AG04449 (cell line): ENCODE data around the gene ENAH.
"Not testable (repeated sequence)": the region's sequence is repeated elsewhere in the genome, so short reads cannot be mapped to it uniquely, and the experiment has no call there.

Experiments
- CTCF ChIA-PET: fragments of 350-600 bp; formaldehyde crosslinking; extraction: SDS; loops from one replicate; lab custom pipeline; 2021; ENCODE audit warnings: antibody characterized with exemption; lab: Yijun Ruan, JAX
- POLR2A ChIA-PET: fragments of 400-600, 350-600 bp; formaldehyde crosslinking; extraction: SDS; loops from one replicate; lab custom pipeline; 2020; ENCODE audit warnings: antibody characterized with exemption, inconsistent platforms; lab: Yijun Ruan, JAX
- DNase-seq: peaks from one replicate; pipeline ENCODE4 v3.0.0-alpha.2; 2010; ENCODE audit warnings: low read depth, low spot score
- H3K4me3 ChIP-seq: 2 replicates; pipeline ENCODE4 v1.5.1; 2011; ENCODE audit warnings: low read depth, mild to moderate bottlenecking, control low read depth, low read length
- TF ChIP-seq, protein P1 (sequence below): IDR thresholded peaks from one replicate; pipeline ENCODE4 v1.5.1; 2011; ENCODE audit warnings: mild to moderate bottlenecking, moderate library complexity, low read length, control low read depth, inconsistent platforms; ENCODE audit not compliant: insufficient read depth; ENCODE audit errors: missing control alignments

The ENAH gene

DNA sequence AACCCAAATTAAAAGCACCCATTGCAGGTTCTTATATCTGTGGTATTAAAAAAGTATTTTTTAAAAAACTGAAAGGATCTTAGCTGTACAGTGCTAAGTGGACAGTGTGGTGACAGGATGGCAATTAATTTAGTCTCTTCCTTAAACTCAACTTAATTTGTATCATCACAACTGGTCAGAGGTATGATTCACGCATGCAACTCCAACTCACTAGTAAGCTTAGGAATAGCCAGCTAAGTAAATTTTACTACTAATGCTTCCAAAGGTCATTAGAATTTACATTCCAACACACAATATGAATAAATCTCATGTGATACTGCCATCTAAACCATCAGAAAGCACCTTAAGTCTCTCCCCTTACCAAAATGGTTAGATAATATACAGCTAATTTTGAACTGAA, 35.4 kb downstream of the ENAH start:
- TF ChIP-seq, protein P1, sequence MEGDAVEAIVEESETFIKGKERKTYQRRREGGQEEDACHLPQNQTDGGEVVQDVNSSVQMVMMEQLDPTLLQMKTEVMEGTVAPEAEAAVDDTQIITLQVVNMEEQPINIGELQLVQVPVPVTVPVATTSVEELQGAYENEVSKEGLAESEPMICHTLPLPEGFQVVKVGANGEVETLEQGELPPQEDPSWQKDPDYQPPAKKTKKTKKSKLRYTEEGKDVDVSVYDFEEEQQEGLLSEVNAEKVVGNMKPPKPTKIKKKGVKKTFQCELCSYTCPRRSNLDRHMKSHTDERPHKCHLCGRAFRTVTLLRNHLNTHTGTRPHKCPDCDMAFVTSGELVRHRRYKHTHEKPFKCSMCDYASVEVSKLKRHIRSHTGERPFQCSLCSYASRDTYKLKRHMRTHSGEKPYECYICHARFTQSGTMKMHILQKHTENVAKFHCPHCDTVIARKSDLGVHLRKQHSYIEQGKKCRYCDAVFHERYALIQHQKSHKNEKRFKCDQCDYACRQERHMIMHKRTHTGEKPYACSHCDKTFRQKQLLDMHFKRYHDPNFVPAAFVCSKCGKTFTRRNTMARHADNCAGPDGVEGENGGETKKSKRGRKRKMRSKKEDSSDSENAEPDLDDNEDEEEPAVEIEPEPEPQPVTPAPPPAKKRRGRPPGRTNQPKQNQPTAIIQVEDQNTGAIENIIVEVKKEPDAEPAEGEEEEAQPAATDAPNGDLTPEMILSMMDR: no peak
- DNase-seq: no peak
- CTCF ChIA-PET: interaction anchor here (0.8 to 1.4 kb wide), 4 partner anchors 11 to 155 kb away, joined by 3 to 4 read pairs (median 4); no protein-coding TSS in a partner anchor
- no peak overlapping the region for H3K4me3 ChIP-seq
- POLR2A ChIA-PET: no interaction called here

DNA sequence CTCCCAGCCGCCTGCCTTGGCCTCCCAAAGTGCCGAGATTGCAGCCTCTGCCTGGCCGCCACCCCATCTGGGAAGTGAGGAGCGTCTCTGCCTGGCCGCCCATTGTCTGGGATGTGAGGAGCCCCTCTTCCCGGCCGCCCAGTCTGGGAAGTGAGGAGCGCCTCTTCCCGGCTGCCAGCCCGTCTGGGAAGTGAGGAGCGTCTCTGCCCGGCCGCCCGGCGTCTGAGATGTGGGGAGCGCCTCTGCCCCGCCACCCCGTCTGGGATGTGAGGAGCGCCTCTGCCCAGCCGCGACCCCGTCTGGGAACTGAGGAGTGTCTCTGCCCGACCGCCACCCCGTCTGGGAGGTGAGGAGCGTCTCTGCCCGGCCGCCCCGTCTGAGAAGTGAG, 37.5 kb downstream of the ENAH start:
- CTCF ChIA-PET, DNase-seq, H3K4me3 ChIP-seq, POLR2A ChIA-PET: not testable (repeated sequence)

DNA sequence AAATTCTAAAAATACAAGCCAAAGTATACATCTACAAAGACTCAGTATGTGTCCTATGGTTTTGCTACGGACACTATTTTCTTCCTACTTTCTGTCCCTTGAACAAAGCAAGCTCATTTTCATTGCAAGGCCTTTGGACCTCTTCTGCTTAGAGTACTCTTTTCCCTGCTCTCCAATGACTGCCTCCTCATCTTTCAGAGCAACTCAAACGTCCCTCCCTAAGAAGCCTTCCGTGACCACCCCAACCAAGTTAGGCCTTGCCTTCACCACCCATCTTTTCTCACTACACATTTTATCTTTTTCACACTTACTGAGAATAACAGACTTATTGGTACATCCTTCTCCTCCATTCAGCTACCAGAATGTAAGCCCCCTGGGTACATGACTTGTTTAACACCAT, 39.9 kb downstream of the ENAH start:
- POLR2A ChIA-PET: no interaction called here
- H3K4me3 ChIP-seq: no peak overlapping the region
- TF ChIP-seq, protein P1: no peak
- DNase-seq: no peak
- CTCF ChIA-PET: interaction anchor here (2.1 kb wide), 1 partner anchor 161 kb away, joined by 5 read pairs; no protein-coding TSS in a partner anchor

DNA sequence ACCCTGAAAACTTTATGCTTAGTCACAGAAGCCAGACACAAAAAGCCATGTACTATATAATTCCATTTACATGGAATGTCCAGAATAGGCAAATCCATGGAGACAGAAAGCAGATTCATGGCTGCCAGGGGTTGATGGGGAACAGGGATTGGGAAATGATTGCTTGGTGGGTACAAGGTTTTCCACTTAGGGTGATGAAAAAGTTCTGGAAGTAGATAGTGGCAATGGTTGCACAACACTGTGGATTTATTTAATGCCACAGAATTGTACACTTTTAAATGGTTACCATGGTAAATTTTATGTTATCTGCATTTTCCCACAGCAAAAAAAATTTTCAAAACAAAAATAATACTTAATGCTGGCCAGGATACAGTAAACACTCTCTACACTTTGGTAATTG, 40.6 kb downstream of the ENAH start:
- H3K4me3 ChIP-seq: no peak overlapping the region
- TF ChIP-seq, protein P1: no peak
- POLR2A ChIA-PET: interaction anchor here (0.5 to 0.6 kb wide), 2 partner anchors 16 to 120 kb away, joined by 3 read pairs; no protein-coding TSS in a partner anchor
- CTCF ChIA-PET: interaction anchor here (2.1 kb wide), 1 partner anchor 162 kb away, joined by 5 read pairs; no protein-coding TSS in a partner anchor
- DNase-seq: no peak

DNA sequence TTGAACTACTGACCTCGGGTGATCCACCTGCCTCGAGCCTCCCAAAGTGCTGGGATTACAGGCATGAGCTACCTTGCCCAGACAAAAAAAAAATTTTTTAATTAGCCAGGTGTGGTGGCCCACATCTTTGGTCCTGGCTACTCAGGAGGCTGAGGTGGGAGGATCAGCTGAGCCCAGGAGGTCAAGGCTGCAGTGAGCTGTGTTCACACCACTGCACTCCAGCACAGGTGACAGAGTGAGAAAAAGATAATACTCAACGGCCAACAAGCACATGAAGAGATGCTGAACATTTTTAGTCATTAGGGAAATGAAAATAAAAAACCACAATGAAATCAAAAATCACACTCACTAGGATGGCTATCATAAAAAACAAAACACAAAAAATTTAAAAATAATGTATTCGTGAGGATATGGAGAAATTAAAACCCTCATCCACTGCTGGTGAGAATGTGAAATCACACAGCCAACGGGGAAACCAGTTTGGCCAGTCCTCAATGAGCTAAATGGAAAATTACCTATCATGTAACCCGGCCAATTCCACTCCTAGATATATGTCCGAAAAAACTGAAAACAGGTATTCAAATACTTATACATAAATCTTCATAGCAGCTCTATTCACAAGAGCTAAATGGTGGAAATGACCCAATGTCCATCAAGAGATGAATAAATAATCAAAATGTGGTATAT, 41.2 kb downstream of the ENAH start:
- no peak for DNase-seq
- POLR2A ChIA-PET: interaction anchor here (0.5 to 0.6 kb wide), 2 partner anchors 15 to 120 kb away, joined by 3 read pairs; no protein-coding TSS in a partner anchor
- CTCF ChIA-PET: interaction anchor here (0.6 to 2.1 kb wide), 2 partner anchors 141 to 162 kb away, joined by 3 to 5 read pairs; no protein-coding TSS in a partner anchor
- TF ChIP-seq, protein P1: no peak
- H3K4me3 ChIP-seq: no peak overlapping the region

DNA sequence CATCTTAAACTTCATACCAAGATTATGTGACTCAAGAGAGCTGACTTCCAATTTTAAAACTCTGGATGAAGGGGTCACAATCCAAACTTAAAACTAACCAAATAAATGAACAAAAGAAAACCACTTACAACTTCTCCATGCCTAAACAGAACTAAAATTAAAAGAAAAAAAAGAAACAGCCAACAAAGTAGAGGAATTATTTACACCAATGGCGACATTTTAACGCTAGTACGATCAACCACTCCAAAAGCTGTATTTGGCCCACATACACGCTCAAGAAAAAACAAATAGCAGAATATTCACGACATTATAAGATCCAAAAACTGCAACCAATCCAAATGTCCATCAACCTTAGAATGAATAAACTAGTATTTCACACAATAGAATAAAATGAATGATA, 42.4 kb downstream of the ENAH start:
- ChIA-PET CTCF (interaction anchor here (2.1 kb wide), 1 partner anchor 162 kb away, joined by 9 read pairs; no protein-coding TSS in a partner anchor), POLR2A (interaction anchor here (0.6 kb wide), 1 partner anchor 42 kb away, joined by 3 read pairs; the partner anchor contains the start of gene ENAH)
- DNase-seq: no peak
- TF ChIP-seq, protein P1: no peak
- no peak overlapping the region for H3K4me3 ChIP-seq
